Stimulated activated CD8-positive, alpha-beta memory T cell treated with anti-CD3 and anti-CD28 coated beads, Interleukin-7, amount 100 ng/mL, for 24 hours (primary cell): ENCODE measurements around the gene HSPA12A.

ENCODE experiments used
- DNase-seq: peaks from one replicate; pipeline ENCODE4 v3.0.0-alpha.2; 2020; ENCODE audit warnings: low read depth

HSPA12A gene

GRCh38 chr10:116626815-116627214, 115.6 kb downstream of the HSPA12A start:
- DNase-seq, result no peak

- no peak for DNase-seq
Measured at GRCh38 chr10:116625845-116626244, 116.5 kb downstream of the HSPA12A start.

GRCh38 chr10:116621934-116622655, 120.3 kb downstream of the HSPA12A start:
- no peak for DNase-seq

GRCh38 chr10:116621476-116621875, 120.9 kb downstream of the HSPA12A start:
- no peak for DNase-seq
